Tibial artery (tissue), 4 donors: ENCODE data around the gene CA12.
A peak's percentile ranks its signal among the peaks of the same experiment; 100 is the strongest.

Experiments
- DNase-seq, 2 donors: peaks; one replicate each; pipeline ENCODE4 v3.0.0-alpha.2; 2019
- H3K27ac ChIP-seq, 2 donors: fragments of 200-600 bp; sonication (generic) in 1 of 2; 1 replicate in 1 of 2; 2 replicates in 1 of 2; pipeline ENCODE4 v1.5.1; 2018 to 2019; ENCODE audit warnings: mild to moderate bottlenecking in 1 of 2
- H3K27me3 ChIP-seq, 2 donors: fragments of 200-600 bp; sonication (generic) in 1 of 2; one replicate each; pipeline versions ENCODE4 v1.5.1 to v1.6.0; 2016 to 2019
- H3K36me3 ChIP-seq, 3 donors: fragments of 200-600 bp; sonication (generic) in 2 of 3; one replicate each; pipeline ENCODE4 v1.5.1; 2016 to 2019; ENCODE audit warnings: mild to moderate bottlenecking in 2 of 3
- H3K4me1 ChIP-seq, 4 donors: fragments of 200-600 bp; sonication (generic) in 2 of 4; 1 replicate in 3 of 4; 2 replicates in 1 of 4; pipeline ENCODE4 v1.5.1; 2016 to 2019
- H3K4me3 ChIP-seq, 2 donors: fragments of 200-600 bp; sonication (generic) in 1 of 2; 1 replicate in 1 of 2; 2 replicates in 1 of 2; pipeline ENCODE4 v1.5.1; 2018 to 2019; ENCODE audit warnings: mild to moderate bottlenecking in 2 of 2
- H3K9me3 ChIP-seq, 3 donors: fragments of 200-600 bp; sonication (generic) in 1 of 3; one replicate each; pipeline ENCODE4 v1.5.1; 2016 to 2019
- CTCF ChIP-seq, 2 experiments: fragments of 200-600 bp in 1 of 2; fragments of 450-650 bp in 1 of 2; IDR thresholded peaks; one replicate each; pipeline ENCODE4 v1.5.1; 2017 to 2019; ENCODE audit warnings: antibody characterized with exemption in 2 of 2, mild to moderate bottlenecking in 1 of 2, moderate library complexity in 1 of 2
- intact Hi-C: fragments of 100-400 bp; cut with DNase I; formaldehyde crosslinking; loops from one replicate; pipeline ENCODE4 v1.15.0; 2023; ENCODE audit warnings: low total_unique reads

The CA12 gene

GRCh38 chr15:63385911-63386531 lies 4.4 kb upstream of the CA12 start:
- DNase-seq: no peak
- no peaks in the 10 kb centered on the region for H3K36me3 ChIP-seq
- no peaks in the 10 kb centered on the region for H3K9me3 ChIP-seq
- peaks cover 0 to 21% (median 11%) of the 10 kb centered on the region in 4 donors for H3K4me1 ChIP-seq
- no peak overlapping the region for H3K27ac ChIP-seq
- TF ChIP-seq CTCF (IDR thresholded peaks at IDR 0.05): no peak
- H3K4me3 ChIP-seq: no peak overlapping the region
- intact Hi-C loops: no loop called here
- H3K27me3 ChIP-seq: peaks cover 0 to 7% of the 10 kb centered on the region in 2 donors

GRCh38 chr15:63384906-63385305 lies 3.3 kb upstream of the CA12 start:
- DNase-seq: no peak
- intact Hi-C loops: no loop called here
- TF ChIP-seq CTCF (IDR thresholded peaks at IDR 0.05): no peak
- no peaks in the 10 kb centered on the region for H3K9me3 ChIP-seq
- peaks cover 0 to 11% of the 10 kb centered on the region in 2 donors for H3K27me3 ChIP-seq
- peaks cover 0 to 18% (median 14%) of the 10 kb centered on the region in 4 donors for H3K4me1 ChIP-seq
- H3K36me3 ChIP-seq: no peaks in the 10 kb centered on the region
- no peak overlapping the region for H3K4me3 ChIP-seq
- no peak overlapping the region for H3K27ac ChIP-seq

GRCh38 chr15:63382966-63383710 lies 1.5 kb upstream of the CA12 start:
- TF ChIP-seq CTCF (IDR thresholded peaks at IDR 0.05): no peak
- Histone ChIP-seq H3K9me3 (no peaks in the 10 kb centered on the region), H3K27me3 (peaks cover 0 to 25% of the 10 kb centered on the region in 2 donors), H3K36me3 (no peaks in the 10 kb centered on the region), H3K4me1 (peaks cover 0 to 15% (median 14%) of the 10 kb centered on the region in 4 donors), H3K27ac (no peak overlapping the region), H3K4me3 (no peak overlapping the region)
- no peak for DNase-seq
- intact Hi-C loops: no loop called here

- Histone ChIP-seq H3K4me1 (peaks cover 0 to 16% (median 15%) of the 10 kb centered on the region in 4 donors), H3K4me3 (peak overlapping the region; percentile 40 to 57), H3K27ac (no peak overlapping the region), H3K27me3 (peaks cover 0 to 25% of the 10 kb centered on the region in 2 donors), H3K36me3 (no peaks in the 10 kb centered on the region), H3K9me3 (no peaks in the 10 kb centered on the region)
- TF ChIP-seq CTCF (IDR thresholded peaks at IDR 0.05): no peak
- intact Hi-C loops: no loop called here
- no peak for DNase-seq
These were observed 801 bp downstream of the CA12 start for GRCh38 chr15:63380808-63381282.

- H3K27ac ChIP-seq: no peak overlapping the region
- H3K9me3 ChIP-seq: no peaks in the 10 kb centered on the region
- no peaks in the 10 kb centered on the region for H3K36me3 ChIP-seq
- H3K27me3 ChIP-seq: peaks cover 0 to 25% of the 10 kb centered on the region in 2 donors
- H3K4me1 ChIP-seq: peaks cover 0 to 21% (median 16%) of the 10 kb centered on the region in 4 donors
- H3K4me3 ChIP-seq: no peak overlapping the region
- intact Hi-C loops: no loop called here
- no peak for TF ChIP-seq CTCF (IDR thresholded peaks at IDR 0.05)
- no peak for DNase-seq
These were observed 1.4 kb downstream of the CA12 start for GRCh38 chr15:63380151-63380807.
